HEK293 (cell line): ENCODE measurements around the gene DYNC1I1.

Experiments
- CTCF ChIA-PET: fragments of 350-600 bp; formaldehyde crosslinking; extraction: SDS; loops from one replicate; lab custom pipeline; 2021; ENCODE audit warnings: antibody characterized with exemption; lab: Yijun Ruan, JAX
- POLR2A ChIA-PET: fragments of 300-600 bp; formaldehyde crosslinking; extraction: SDS; loops from one replicate; lab custom pipeline; 2020; ENCODE audit warnings: antibody characterized with exemption, inconsistent platforms; lab: Yijun Ruan, JAX
- H3K27ac ChIP-seq: fragments of 200-500 bp; sonication (Bioruptor generic); 2 replicates; pipeline ENCODE4 v1.5.1; 2014; ENCODE audit warnings: low read depth, low read length, control low read depth, inconsistent platforms; ENCODE audit errors: extremely low read depth
- H3K36me3 ChIP-seq, 2 experiments: fragments of 200-500 bp in 1 of 2; sonication (Bioruptor generic) in 1 of 2; 1 replicate in 1 of 2; 2 replicates in 1 of 2; pipeline ENCODE4 v1.5.1; 2014 to 2017; ENCODE audit warnings: inconsistent platforms in 2 of 2, low read length in 2 of 2; ENCODE audit not compliant: control insufficient read depth in 2 of 2, insufficient read depth in 1 of 2
- H3K4me1 ChIP-seq: fragments of 200-500 bp; sonication (Bioruptor generic); 2 replicates; pipeline ENCODE4 v1.5.1; 2014; ENCODE audit warnings: mild to moderate bottlenecking, low read length, inconsistent platforms; ENCODE audit not compliant: control insufficient read depth, insufficient read depth
- H3K4me3 ChIP-seq: 2 replicates; pipeline ENCODE4 v1.5.1; 2011; ENCODE audit warnings: low read depth, mild to moderate bottlenecking, control low read depth, low read length, moderate library complexity
- H3K9me3 ChIP-seq: fragments of 200-500 bp; sonication (Bioruptor generic); 2 replicates; pipeline ENCODE4 v1.5.1; 2014; ENCODE audit warnings: low read depth, low read length, inconsistent platforms; ENCODE audit not compliant: control insufficient read depth, insufficient read depth
- BCL11A ChIP-seq: fragments of 450-650 bp; formaldehyde crosslinking; IDR thresholded peaks from 2 replicates; pipeline ENCODE4 v1.5.1; 2016; ENCODE audit warnings: low read depth, missing biosample characterization, missing genetic modification characterization
- KLF8 ChIP-seq: fragments of 450-650 bp; formaldehyde crosslinking; IDR thresholded peaks from 2 replicates; pipeline ENCODE4 v1.5.1; 2016; ENCODE audit warnings: missing biosample characterization, missing genetic modification characterization
- PRDM1 ChIP-seq: fragments of 450-650 bp; formaldehyde crosslinking; IDR thresholded peaks from 2 replicates; pipeline ENCODE4; 2016; ENCODE audit warnings: missing biosample characterization, missing genetic modification characterization
- SCRT1 ChIP-seq: fragments of 450-650 bp; formaldehyde crosslinking; IDR thresholded peaks from 2 replicates; pipeline ENCODE4 v1.5.1; 2016; ENCODE audit warnings: missing biosample characterization, missing genetic modification characterization, borderline replicate concordance
- YY2 ChIP-seq: fragments of 450-650 bp; formaldehyde crosslinking; IDR thresholded peaks from 2 replicates; pipeline ENCODE4 v1.5.1; 2016; ENCODE audit warnings: missing biosample characterization, missing genetic modification characterization
- ZBTB48 ChIP-seq: fragments of 450-650 bp; formaldehyde crosslinking; IDR thresholded peaks from 2 replicates; pipeline ENCODE4 v1.5.1; 2016; ENCODE audit warnings: missing biosample characterization, missing genetic modification characterization
- ZNF114 ChIP-seq: fragments of 450-650 bp; formaldehyde crosslinking; IDR thresholded peaks from 2 replicates; pipeline ENCODE4 v1.5.0; 2017; ENCODE audit warnings: missing biosample characterization, missing genetic modification characterization
- ZNF157 ChIP-seq: fragments of 450-650 bp; formaldehyde crosslinking; IDR thresholded peaks from 2 replicates; pipeline ENCODE4 v1.5.1; 2016; ENCODE audit warnings: missing biosample characterization, missing genetic modification characterization
- ZNF169 ChIP-seq: fragments of 450-650 bp; formaldehyde crosslinking; IDR thresholded peaks from 2 replicates; pipeline ENCODE4 v1.5.1; 2016; ENCODE audit warnings: missing biosample characterization, missing genetic modification characterization
- ZNF24 ChIP-seq: fragments of 450-650 bp; formaldehyde crosslinking; IDR thresholded peaks from 2 replicates; pipeline ENCODE4 v1.5.1; 2016; ENCODE audit warnings: missing biosample characterization, missing genetic modification characterization
- ZNF341 ChIP-seq: fragments of 450-650 bp; formaldehyde crosslinking; IDR thresholded peaks from 2 replicates; pipeline ENCODE4; 2016; ENCODE audit warnings: low read depth, missing biosample characterization, missing genetic modification characterization
- ZNF544 ChIP-seq: fragments of 450-650 bp; formaldehyde crosslinking; IDR thresholded peaks from 2 replicates; pipeline ENCODE4 v1.5.0; 2017; ENCODE audit warnings: missing biosample characterization, missing genetic modification characterization
- ZNF624 ChIP-seq: fragments of 450-650 bp; formaldehyde crosslinking; IDR thresholded peaks from 2 replicates; pipeline ENCODE4 v1.5.1; 2017; ENCODE audit warnings: missing biosample characterization, missing genetic modification characterization
- ZNF791 ChIP-seq: fragments of 450-650 bp; formaldehyde crosslinking; IDR thresholded peaks from 2 replicates; pipeline ENCODE4 v1.5.1; 2016; ENCODE audit warnings: missing biosample characterization, missing genetic modification characterization
- ZNF837 ChIP-seq: fragments of 450-650 bp; formaldehyde crosslinking; IDR thresholded peaks from 2 replicates; pipeline ENCODE4 v1.5.1; 2016; ENCODE audit warnings: missing biosample characterization, missing genetic modification characterization
- TF ChIP-seq, protein P1 (sequence below): fragments of 450-650 bp; formaldehyde crosslinking; IDR thresholded peaks from 2 replicates; pipeline ENCODE4 v1.5.1; 2017; ENCODE audit warnings: missing biosample characterization, missing genetic modification characterization
- TF ChIP-seq, protein P2 (sequence below): fragments of 450-650 bp; formaldehyde crosslinking; IDR thresholded peaks from 2 replicates; pipeline ENCODE4 v1.5.1; 2016; ENCODE audit warnings: missing biosample characterization, missing genetic modification characterization
- TF ChIP-seq, protein P3 (sequence below): fragments of 450-650 bp; formaldehyde crosslinking; IDR thresholded peaks from 2 replicates; pipeline ENCODE4 v1.5.1; 2016; ENCODE audit warnings: missing biosample characterization, missing genetic modification characterization, low read depth
- TF ChIP-seq, protein P4 (sequence below): fragments of 450-650 bp; formaldehyde crosslinking; IDR thresholded peaks from 2 replicates; pipeline ENCODE4 v1.5.1; 2016; ENCODE audit warnings: missing biosample characterization, missing genetic modification characterization, borderline replicate concordance

DYNC1I1 gene

DNA sequence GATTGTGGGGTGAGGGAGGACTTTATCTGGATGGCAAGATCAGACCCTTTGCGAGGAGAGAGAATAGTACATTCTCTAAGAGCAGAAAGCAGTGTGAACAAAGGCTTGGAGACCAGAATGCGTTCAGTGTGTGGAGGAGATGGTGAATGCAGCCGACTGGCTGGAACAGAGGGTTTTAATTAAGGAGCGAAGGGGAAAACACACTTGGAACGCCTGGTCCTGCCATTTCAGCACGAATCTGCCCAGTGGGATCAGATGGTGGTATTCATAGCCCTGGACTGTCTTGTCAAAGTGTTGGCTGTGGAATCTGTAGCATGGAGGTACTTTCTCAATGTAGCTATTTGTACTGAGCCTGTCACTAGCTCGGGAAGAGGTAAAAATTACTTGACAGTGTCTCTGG lies 288.7 kb downstream of the DYNC1I1 start:
- TF ChIP-seq ZNF544 (tag by site-specific recombination), result no peak
- TF ChIP-seq BCL11A (tag by site-specific recombination), result no peak
- TF ChIP-seq ZNF791 (tag by site-specific recombination), result no peak
- TF ChIP-seq ZNF24 (tag by site-specific recombination), result no peak
- TF ChIP-seq ZNF114 (tag by site-specific recombination), result no peak
- TF ChIP-seq ZNF157 (tag by site-specific recombination), result no peak
- TF ChIP-seq, protein P1, sequence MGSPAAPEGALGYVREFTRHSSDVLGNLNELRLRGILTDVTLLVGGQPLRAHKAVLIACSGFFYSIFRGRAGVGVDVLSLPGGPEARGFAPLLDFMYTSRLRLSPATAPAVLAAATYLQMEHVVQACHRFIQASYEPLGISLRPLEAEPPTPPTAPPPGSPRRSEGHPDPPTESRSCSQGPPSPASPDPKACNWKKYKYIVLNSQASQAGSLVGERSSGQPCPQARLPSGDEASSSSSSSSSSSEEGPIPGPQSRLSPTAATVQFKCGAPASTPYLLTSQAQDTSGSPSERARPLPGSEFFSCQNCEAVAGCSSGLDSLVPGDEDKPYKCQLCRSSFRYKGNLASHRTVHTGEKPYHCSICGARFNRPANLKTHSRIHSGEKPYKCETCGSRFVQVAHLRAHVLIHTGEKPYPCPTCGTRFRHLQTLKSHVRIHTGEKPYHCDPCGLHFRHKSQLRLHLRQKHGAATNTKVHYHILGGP (tag by site-specific recombination), result no peak
- no peak for TF ChIP-seq ZBTB48 (tag by site-specific recombination)
- ChIA-PET CTCF (interaction anchor here (0.8 kb wide), 1 partner anchor 145 kb away, joined by 3 read pairs; no protein-coding TSS in a partner anchor), POLR2A (no interaction called here)
- no peak overlapping the region for H3K27ac ChIP-seq
- H3K9me3 ChIP-seq, result no peaks in the 10 kb centered on the region
- H3K36me3 ChIP-seq, result no peaks in the 10 kb centered on the region
- H3K4me3 ChIP-seq, result no peak overlapping the region
- H3K4me1 ChIP-seq, result no peaks in the 10 kb centered on the region

GRCh38 chr7:96061844-96062243 lies 289.5 kb downstream of the DYNC1I1 start:
- TF ChIP-seq ZNF624 (tag by site-specific recombination) (no peak), ZNF169 (no peak), KLF8 (tag by site-specific recombination) (no peak), PRDM1 (tag by site-specific recombination) (no peak), YY2 (no peak), ZNF837 (no peak), SCRT1 (no peak), ZNF341 (tag by site-specific recombination) (no peak)
- TF ChIP-seq, protein P2, sequence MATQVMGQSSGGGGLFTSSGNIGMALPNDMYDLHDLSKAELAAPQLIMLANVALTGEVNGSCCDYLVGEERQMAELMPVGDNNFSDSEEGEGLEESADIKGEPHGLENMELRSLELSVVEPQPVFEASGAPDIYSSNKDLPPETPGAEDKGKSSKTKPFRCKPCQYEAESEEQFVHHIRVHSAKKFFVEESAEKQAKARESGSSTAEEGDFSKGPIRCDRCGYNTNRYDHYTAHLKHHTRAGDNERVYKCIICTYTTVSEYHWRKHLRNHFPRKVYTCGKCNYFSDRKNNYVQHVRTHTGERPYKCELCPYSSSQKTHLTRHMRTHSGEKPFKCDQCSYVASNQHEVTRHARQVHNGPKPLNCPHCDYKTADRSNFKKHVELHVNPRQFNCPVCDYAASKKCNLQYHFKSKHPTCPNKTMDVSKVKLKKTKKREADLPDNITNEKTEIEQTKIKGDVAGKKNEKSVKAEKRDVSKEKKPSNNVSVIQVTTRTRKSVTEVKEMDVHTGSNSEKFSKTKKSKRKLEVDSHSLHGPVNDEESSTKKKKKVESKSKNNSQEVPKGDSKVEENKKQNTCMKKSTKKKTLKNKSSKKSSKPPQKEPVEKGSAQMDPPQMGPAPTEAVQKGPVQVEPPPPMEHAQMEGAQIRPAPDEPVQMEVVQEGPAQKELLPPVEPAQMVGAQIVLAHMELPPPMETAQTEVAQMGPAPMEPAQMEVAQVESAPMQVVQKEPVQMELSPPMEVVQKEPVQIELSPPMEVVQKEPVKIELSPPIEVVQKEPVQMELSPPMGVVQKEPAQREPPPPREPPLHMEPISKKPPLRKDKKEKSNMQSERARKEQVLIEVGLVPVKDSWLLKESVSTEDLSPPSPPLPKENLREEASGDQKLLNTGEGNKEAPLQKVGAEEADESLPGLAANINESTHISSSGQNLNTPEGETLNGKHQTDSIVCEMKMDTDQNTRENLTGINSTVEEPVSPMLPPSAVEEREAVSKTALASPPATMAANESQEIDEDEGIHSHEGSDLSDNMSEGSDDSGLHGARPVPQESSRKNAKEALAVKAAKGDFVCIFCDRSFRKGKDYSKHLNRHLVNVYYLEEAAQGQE (tag by site-specific recombination), result no peak
- TF ChIP-seq, protein P3, sequence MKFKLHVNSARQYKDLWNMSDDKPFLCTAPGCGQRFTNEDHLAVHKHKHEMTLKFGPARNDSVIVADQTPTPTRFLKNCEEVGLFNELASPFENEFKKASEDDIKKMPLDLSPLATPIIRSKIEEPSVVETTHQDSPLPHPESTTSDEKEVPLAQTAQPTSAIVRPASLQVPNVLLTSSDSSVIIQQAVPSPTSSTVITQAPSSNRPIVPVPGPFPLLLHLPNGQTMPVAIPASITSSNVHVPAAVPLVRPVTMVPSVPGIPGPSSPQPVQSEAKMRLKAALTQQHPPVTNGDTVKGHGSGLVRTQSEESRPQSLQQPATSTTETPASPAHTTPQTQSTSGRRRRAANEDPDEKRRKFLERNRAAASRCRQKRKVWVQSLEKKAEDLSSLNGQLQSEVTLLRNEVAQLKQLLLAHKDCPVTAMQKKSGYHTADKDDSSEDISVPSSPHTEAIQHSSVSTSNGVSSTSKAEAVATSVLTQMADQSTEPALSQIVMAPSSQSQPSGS (tag by site-specific recombination), result no peak
- TF ChIP-seq, protein P4, sequence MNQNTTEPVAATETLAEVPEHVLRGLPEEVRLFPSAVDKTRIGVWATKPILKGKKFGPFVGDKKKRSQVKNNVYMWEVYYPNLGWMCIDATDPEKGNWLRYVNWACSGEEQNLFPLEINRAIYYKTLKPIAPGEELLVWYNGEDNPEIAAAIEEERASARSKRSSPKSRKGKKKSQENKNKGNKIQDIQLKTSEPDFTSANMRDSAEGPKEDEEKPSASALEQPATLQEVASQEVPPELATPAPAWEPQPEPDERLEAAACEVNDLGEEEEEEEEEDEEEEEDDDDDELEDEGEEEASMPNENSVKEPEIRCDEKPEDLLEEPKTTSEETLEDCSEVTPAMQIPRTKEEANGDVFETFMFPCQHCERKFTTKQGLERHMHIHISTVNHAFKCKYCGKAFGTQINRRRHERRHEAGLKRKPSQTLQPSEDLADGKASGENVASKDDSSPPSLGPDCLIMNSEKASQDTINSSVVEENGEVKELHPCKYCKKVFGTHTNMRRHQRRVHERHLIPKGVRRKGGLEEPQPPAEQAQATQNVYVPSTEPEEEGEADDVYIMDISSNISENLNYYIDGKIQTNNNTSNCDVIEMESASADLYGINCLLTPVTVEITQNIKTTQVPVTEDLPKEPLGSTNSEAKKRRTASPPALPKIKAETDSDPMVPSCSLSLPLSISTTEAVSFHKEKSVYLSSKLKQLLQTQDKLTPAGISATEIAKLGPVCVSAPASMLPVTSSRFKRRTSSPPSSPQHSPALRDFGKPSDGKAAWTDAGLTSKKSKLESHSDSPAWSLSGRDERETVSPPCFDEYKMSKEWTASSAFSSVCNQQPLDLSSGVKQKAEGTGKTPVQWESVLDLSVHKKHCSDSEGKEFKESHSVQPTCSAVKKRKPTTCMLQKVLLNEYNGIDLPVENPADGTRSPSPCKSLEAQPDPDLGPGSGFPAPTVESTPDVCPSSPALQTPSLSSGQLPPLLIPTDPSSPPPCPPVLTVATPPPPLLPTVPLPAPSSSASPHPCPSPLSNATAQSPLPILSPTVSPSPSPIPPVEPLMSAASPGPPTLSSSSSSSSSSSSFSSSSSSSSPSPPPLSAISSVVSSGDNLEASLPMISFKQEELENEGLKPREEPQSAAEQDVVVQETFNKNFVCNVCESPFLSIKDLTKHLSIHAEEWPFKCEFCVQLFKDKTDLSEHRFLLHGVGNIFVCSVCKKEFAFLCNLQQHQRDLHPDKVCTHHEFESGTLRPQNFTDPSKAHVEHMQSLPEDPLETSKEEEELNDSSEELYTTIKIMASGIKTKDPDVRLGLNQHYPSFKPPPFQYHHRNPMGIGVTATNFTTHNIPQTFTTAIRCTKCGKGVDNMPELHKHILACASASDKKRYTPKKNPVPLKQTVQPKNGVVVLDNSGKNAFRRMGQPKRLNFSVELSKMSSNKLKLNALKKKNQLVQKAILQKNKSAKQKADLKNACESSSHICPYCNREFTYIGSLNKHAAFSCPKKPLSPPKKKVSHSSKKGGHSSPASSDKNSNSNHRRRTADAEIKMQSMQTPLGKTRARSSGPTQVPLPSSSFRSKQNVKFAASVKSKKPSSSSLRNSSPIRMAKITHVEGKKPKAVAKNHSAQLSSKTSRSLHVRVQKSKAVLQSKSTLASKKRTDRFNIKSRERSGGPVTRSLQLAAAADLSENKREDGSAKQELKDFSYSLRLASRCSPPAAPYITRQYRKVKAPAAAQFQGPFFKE, result no peak
- Histone ChIP-seq H3K9me3 (no peaks in the 10 kb centered on the region), H3K27ac (no peak overlapping the region), H3K36me3 (no peaks in the 10 kb centered on the region), H3K4me1 (no peaks in the 10 kb centered on the region), H3K4me3 (no peak overlapping the region)
- ChIA-PET CTCF (interaction anchor here (0.8 kb wide), 1 partner anchor 146 kb away, joined by 3 read pairs; no protein-coding TSS in a partner anchor), POLR2A (no interaction called here)
